Measurements from ENCODE around the gene TMEM247.

GRCh38 chr2:46488389-46488788 is 9.0 kb downstream of the TMEM247 start:
- TF ChIP-seq CTCF (IDR thresholded peaks at IDR 0.05): no peak
- TF ChIP-seq POLR2A (IDR thresholded peaks at IDR 0.05): no peak
